CD4-positive, alpha-beta T cell treated with Interleukin-4 for 4 hours (primary cell): ENCODE measurements around the gene HIBADH.

ENCODE experiments used
- DNase-seq: peaks from one replicate; pipeline ENCODE4 v3.0.0-alpha.2; 2020

The HIBADH gene

GRCh38 chr7:27662490-27663205 lies at the start of gene HIBADH:
HIBADH (minus strand) TSS chr7:27662883; CDS start chr7:27662788, 95 bp downstream.
- peak; percentile 99 for DNase-seq

DNA sequence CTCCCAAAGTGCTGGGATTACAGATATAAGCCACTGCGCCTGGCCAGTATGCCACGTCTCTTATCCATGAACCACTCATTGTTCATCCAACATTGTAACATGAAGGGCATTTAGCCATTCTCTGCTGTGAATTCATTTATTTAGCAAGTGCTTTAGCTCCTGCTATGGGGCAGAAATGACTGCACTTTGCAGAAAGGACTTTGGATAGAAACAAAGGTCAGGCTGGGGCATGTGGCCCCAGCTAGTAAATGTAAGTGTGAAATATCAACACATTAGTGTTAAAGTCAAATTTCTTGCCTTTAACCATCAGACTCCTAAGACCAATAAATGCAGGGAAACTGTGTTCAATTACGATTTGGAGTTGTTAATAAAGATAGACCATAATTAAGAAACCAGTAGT lies 49.5 kb upstream of the HIBADH start:
- no peak for DNase-seq

- DNase-seq = no peak
These were observed 46.7 kb upstream of the HIBADH start for GRCh38 chr7:27709137-27710075.

- no peak for DNase-seq
These were observed 45.8 kb upstream of the HIBADH start for GRCh38 chr7:27708485-27708884.

- DNase-seq = no peak
These were observed 42.5 kb upstream of the HIBADH start for GRCh38 chr7:27705200-27705594.

DNA sequence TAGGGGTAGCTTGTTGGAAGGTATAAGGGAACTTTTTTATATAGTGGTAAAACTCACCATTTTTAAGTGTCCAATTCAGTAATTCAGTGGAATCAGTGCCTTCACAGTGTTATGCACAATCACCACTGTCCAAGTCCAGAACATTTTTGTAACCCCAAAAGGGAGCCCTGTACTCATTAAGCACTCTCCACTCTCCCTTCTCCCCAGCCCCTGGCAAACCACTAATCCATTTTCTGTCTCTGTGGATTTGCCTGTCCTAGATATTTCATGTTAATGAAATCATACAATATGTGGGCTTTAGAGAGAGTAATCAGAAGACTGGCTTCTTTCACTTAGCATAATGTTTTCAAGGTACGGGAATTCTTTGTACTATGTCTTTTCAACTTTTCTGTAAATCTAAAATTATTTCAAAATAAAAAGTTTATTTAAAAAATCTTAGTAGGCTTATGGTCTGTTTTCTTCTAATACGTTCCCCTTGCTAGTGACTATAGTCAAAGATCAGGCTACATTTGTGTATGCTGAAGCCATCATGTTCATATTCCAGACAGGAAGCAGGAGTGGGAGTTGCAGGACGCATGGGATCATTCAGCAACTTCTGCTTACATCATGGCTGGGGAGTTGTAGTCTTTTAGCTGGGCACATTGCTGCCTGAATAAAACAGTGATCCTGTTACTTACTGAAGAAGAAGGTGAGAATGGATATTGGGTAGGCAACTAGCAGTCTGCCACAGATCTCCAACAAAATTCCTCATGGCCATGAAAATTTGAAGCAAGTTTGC lies 41.9 kb upstream of the HIBADH start:
- no peak for DNase-seq

DNA sequence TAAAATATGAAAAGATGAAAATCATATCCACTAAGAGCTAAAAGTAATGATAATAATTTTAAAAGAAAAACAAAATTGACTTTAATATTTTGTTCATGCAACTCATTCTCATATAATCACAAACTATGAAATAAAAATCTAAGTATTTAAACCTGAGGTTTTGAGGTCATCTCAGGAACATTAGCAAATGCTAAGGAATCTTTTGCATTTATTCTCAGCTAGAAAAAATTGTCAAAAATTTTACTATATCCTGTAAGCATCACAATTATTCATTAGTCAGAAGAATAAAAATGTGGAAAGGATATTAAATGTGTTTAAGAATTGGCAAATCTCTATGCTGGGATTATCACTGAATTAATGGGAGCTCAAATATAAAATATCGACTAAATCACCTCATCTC lies 40.5 kb upstream of the HIBADH start:
- DNase-seq = no peak

DNA sequence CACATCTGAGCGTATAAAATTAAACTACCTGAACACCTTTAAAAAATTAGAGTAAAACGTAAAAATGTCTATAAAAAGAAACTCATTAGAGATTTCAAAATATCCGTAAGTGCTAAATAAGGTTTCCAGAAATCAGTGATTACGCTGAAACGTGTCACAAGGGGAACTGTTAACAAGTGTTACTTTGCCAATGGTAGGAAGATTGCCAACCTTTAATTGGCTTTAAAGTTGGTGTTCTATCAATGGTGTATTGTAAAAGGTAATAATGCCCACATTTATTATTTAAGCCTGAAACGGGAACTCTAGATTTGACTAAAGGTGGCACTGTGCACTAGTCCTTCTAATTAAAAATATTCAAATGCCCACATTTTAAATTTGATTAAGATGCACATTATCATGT lies 37.8 kb upstream of the HIBADH start:
- no peak for DNase-seq

DNA sequence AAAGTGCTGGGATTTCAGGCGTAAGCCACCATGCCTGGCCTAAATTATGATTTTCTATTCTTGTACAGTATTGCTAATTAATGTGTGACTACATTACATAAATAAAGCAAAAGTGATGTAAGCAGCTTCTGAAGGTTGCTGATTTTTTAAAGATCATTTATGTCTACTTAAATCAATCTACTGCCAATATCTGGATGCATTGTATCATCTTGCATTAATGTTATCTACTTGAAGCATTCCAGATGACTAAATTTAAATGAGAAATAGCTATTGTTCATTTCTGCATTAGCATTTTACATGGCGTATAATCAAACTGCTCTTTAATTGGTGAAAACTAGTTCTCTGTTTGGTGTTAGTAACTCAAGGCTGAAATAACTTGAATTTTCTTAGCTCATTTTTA lies 37.1 kb upstream of the HIBADH start:
- no peak for DNase-seq

DNA sequence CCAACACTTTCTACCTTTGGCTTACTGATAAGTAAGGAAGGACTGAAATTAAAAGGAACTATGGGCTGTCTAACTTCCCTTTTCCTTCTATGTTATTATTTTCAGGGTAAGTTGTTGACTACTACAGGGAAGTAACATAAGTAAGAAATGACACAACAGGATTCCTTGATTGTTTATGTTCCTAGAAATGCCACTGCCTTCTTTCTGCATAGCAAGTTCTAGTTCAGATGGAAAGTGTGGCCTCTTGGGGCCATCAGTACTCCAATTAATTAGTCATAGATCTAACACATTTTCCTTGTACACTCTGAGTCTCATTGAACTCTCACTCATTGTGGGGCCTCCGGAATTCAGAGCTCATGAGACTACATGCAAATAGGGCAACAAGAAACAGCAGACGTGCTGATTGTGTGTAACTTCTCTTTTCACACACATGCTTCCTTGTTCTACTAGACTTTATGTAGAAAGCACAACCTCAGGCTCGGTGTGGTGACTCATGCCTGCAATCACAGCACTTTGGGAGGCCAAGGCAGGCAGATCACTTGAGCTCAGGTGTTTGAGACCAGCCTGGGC lies 35.3 kb upstream of the HIBADH start:
- DNase-seq = peak; percentile 18

GRCh38 chr7:27695096-27695495 lies 32.4 kb upstream of the HIBADH start:
- DNase-seq = no peak

DNA sequence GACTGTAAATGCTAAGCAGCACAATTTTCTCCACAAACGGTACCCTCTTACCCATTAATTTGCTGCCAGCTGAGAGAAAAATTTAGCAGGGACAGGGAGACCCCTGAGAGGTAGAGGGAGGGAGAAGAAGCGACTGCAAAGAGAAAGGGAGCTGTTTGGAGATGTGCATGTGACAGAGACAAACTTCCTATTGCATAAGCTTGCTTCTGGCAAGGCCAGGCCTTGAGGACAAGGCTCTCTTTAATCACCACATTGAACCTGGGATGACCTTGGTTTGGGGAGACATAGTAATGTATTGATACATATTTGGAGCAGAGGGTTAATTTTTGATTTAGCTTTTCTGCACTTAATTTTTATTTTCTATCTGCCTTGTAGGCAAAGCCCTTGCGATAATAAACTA lies 31.1 kb upstream of the HIBADH start:
- no peak for DNase-seq

GRCh38 chr7:27690649-27691048 lies 28.0 kb upstream of the HIBADH start:
- DNase-seq = no peak

DNA sequence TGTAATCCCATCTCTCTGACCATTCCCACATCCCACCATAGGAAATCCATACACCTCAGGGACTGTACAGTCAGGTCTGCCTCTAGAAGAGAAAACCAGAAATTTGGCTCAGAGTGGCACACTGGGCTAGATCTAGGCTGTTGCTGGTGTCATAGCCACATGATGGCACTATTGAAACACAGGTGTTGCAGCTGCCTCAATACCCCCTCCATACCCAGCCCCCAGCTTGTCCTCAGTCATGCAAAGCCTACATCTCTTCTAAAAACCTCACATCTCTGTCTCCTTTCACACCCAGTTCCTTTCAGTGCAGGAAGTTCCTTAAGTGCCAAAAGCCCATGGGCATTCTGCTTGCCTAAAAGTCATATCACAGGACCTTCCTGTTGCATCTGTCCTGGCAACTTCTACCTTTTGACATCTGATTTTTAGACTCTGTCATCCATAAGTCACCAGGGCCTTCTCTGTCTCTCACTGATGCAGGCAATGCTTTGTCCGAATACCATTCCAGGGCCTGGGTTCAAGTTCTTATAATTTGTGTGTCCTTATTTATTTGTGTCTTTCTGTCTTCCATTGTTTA lies 27.0 kb upstream of the HIBADH start:
- peak; percentile 6 for DNase-seq

GRCh38 chr7:27689150-27689549 lies 26.5 kb upstream of the HIBADH start:
- DNase-seq = no peak

GRCh38 chr7:27688646-27689045 lies 26.0 kb upstream of the HIBADH start:
- no peak for DNase-seq

DNA sequence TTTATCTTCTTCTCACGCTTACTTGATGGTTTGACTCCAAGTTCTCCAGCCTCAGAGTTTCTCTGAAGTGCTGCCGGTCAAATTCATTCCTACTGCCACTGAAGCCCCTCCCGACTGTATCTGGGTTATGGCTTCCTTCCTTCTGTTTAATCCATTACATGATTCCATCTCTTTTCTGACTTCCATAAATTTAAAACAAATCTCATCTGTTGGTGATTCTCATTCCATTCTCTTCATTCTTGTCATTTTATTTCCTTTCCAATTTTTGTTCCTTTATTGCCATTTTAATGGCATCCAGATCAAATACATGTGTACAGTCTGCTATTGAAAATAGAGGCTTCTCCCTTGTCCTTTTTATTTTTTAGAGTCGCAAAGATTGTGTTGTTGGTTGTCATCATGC lies 25.4 kb upstream of the HIBADH start:
- DNase-seq = no peak

DNA sequence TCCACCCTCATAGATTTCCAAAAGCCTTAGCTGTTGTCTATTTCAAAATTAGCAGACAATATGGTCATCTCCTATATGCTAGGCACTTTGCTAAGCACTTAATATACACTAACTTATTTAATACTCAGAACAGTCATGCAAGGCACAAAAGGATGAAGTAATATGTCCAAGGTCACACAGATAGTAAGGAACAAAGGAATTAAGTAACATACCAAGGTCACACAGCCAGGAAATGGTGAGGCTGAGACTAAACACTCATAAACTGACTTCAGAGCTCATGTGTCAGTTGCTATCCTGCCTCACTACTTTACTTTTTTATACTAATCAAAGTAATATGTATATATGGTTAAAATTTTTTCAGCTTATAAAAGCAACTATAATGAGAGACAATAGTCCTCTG lies 23.6 kb upstream of the HIBADH start:
- no peak for DNase-seq

DNA sequence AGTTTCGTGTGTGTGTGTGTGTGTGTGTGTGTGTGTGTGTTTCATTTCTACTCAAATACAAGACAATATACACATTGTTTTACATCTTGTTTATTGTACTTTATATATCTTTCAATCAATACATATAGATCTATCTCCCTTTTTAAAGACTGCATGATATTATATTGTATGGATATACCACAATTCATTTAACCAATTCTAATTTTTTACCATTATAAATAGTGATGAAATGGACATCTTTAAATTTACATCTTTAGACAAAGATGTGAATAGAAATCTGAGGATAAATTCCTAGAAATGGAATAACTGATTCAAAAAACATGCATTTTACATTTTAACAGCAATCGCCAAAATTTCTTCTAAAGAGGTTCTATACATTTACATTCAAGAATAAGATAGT lies 23.2 kb upstream of the HIBADH start:
- DNase-seq = no peak

DNA sequence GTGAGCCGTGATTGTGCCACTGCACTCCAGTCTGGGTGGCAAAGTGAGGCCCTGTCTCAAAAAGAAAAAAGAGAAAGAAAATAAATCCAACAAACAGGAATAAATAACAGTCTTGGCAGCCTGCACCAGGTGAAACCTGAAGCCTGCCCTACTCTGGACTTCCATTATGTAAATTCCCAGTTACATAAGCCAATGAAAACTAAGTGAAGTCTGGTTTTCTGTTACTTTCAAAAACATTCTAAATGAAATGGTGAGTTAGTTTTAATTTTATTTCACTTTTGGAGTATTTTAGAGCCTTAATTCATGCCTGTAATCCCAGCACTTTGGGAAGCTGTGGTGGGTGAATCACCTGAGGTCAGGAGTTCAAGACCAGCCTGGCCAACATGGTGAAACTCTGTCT lies 22.5 kb upstream of the HIBADH start:
- no peak for DNase-seq

DNA sequence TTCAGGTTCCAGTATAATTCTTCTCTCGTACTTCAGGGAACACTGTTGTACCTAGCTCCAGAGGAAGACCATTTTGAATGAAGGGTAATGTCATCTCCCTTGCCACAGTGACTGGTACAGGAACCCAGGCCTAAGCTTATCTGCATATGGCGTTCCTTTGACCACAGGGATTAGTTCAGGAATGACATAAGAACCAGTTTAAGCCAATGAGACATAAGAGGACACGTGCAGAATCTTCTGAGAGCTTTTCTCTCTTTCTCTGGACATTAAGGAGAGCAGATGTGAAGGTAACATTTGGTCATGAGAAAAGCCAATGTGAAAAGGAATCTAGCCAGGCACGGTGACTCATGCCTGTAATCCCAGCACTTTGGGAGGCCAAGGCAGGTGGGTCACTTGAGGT lies 21.8 kb upstream of the HIBADH start:
- no peak for DNase-seq

GRCh38 chr7:27680610-27681009 lies 17.9 kb upstream of the HIBADH start:
- no peak for DNase-seq
